NB4 (cell line): ENCODE measurements around the gene B4GALT5.

Experiments used
- POLR2A ChIP-seq: IDR thresholded peaks from 2 replicates; pipeline ENCODE4 v1.6.1; 2011; ENCODE audit warnings: mild to moderate bottlenecking; ENCODE audit not compliant: insufficient read length; ENCODE audit errors: extremely low read depth
- TF ChIP-seq, protein P1 (sequence below): IDR thresholded peaks from one replicate; pipeline ENCODE4 v1.5.1; 2012; ENCODE audit warnings: low read depth, low read length
- TF ChIP-seq, protein P2 (sequence below): IDR thresholded peaks from 2 replicates; pipeline ENCODE4 v1.6.1; 2011; ENCODE audit warnings: low read depth, low read length

DNA sequence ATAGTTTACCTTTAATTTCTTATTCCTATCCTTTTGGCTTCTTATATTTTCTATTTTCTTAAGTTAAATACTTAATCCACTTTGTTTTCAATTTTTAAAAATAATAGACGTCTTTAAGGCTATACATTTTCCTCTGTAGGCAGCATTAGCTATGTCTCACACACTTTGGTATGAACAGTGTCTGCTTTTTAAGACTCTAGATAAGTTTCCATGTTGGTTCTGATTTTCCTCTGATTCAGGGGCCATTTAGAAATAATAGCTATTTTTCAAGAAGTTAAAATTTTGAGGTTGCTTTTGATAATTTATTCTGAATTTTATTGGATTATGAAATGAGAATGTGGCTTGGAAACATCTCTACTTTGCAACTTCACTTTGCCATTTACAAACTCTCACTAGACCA is 91.4 kb downstream of the B4GALT5 start:
- TF ChIP-seq, protein P1, sequence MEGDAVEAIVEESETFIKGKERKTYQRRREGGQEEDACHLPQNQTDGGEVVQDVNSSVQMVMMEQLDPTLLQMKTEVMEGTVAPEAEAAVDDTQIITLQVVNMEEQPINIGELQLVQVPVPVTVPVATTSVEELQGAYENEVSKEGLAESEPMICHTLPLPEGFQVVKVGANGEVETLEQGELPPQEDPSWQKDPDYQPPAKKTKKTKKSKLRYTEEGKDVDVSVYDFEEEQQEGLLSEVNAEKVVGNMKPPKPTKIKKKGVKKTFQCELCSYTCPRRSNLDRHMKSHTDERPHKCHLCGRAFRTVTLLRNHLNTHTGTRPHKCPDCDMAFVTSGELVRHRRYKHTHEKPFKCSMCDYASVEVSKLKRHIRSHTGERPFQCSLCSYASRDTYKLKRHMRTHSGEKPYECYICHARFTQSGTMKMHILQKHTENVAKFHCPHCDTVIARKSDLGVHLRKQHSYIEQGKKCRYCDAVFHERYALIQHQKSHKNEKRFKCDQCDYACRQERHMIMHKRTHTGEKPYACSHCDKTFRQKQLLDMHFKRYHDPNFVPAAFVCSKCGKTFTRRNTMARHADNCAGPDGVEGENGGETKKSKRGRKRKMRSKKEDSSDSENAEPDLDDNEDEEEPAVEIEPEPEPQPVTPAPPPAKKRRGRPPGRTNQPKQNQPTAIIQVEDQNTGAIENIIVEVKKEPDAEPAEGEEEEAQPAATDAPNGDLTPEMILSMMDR = no peak
- no peak for TF ChIP-seq POLR2A
- TF ChIP-seq, protein P2, sequence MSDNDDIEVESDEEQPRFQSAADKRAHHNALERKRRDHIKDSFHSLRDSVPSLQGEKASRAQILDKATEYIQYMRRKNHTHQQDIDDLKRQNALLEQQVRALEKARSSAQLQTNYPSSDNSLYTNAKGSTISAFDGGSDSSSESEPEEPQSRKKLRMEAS = no peak
